CD4-positive, alpha-beta T cell treated with Interleukin-6 at 100 ng/mL for 8 hours (primary cell): ENCODE measurements around the gene DMRT3.

Experiments used
- DNase-seq: peaks from one replicate; pipeline ENCODE4 v3.0.0-alpha.2; 2020; ENCODE audit warnings: mixed read lengths, low spot score

Gene DMRT3

DNA sequence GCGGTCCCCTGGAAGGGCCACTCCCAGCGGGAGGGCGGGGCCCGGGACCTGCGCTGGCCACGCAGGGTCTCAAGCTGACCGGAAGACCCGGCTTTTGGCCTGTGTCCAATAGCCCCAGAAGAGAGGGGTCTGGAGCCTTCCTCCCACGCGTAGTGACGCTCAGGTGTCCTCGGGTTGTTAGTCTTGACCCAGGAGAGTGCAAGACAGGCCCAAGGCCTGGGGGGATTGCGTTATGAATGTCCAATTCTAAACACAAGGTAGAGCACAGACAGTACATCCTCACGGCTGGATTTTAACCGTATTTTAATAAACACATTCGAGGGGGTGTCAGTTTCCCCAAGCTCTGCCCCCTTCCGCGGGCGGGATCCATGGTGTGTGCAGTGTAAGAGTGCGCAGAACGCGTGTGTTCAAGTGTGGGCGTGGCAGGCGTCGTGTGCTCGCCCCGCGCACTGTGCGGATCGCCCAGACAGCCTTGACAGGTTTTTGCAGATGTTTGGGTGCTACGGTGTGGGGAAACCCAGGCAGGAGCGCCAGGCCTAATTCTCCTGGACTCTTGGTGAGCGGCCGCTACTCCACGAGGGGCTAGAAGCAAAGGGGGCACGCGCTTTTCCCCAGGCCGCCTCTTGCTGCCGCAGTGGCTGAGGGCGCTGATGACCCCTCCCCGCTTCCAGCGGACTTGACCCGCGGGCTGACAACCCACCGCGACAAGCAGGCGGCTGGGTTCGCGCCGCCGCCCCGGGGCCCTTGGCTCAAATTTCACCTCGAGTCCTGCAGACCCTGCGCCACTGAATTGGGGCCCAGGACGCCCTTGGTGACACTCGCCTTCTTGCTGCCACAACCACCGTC lies 6.1 kb upstream of the DMRT3 start:
- no peak for DNase-seq

DNA sequence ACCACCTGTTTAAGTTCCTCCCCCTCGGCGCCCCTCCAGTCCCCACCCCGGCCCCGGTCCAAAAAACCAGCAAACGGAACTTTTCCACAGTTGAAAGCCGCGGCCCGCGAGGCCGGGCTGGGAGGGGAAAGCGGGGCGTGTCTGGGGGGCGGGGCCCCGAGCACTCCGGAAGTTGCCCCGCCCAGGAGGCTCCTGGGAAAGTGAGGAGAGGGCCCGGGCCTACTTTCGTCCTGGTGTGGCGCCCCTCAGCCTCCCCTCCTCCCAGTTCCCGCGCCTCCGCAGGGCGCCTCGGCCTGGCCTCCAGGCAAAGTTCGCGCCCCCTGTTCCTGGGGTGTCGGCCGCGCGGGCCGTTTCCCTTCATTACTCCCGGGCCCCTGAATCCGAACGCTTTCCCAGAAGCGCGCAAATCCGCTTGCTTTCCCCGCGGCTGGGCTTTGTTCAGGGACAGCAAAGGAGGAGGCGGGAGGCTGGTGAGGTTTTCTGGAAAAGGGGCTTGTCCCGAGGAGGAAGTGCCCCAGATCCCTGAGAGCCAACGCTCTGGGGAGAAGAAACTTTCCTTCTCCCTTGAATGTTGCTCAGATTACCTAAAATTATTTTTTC lies 4.5 kb upstream of the DMRT3 start:
- no peak for DNase-seq

DNA sequence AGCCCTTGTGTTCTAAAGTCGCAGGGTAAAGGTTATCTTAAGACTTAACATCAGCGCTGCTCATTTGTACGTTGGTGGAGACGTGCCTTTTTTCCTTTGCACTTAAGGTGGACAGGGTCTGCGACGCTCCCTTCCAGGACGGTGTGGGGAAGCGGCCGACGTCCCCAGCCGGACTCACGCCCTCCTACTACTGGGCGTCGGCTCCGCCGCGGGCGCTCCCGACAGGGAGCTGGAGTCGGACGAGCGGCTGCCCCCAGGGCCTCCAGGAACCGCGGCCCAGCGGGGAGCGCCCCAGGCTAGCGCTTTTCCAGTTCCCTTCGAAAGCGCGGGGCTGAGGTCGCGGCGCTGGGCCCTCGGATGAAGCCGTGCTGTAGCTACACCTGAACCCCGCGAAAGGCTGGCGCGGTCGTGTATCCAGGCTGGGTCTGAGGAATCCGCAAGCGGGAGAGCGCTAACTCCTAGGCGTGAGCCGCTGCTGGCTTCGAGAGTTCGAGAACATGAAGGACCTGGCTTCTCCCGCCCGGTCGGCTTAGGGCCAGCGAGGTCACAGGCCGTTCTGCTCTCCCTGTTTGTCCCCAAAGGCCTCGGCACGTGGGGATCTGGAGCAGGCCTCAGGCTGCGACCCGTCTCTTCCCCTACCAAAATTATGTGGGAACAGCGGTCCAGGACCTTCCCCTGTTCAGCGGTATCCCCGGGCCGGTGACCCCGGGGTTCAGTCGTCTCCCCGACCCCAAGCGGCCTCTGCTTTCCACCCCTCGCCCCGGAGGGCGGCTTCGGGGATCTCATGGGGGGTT lies 3.8 kb upstream of the DMRT3 start:
- no peak for DNase-seq

GRCh38 chr9:973295-973834 lies 3.1 kb upstream of the DMRT3 start:
- DNase-seq = no peak

DNA sequence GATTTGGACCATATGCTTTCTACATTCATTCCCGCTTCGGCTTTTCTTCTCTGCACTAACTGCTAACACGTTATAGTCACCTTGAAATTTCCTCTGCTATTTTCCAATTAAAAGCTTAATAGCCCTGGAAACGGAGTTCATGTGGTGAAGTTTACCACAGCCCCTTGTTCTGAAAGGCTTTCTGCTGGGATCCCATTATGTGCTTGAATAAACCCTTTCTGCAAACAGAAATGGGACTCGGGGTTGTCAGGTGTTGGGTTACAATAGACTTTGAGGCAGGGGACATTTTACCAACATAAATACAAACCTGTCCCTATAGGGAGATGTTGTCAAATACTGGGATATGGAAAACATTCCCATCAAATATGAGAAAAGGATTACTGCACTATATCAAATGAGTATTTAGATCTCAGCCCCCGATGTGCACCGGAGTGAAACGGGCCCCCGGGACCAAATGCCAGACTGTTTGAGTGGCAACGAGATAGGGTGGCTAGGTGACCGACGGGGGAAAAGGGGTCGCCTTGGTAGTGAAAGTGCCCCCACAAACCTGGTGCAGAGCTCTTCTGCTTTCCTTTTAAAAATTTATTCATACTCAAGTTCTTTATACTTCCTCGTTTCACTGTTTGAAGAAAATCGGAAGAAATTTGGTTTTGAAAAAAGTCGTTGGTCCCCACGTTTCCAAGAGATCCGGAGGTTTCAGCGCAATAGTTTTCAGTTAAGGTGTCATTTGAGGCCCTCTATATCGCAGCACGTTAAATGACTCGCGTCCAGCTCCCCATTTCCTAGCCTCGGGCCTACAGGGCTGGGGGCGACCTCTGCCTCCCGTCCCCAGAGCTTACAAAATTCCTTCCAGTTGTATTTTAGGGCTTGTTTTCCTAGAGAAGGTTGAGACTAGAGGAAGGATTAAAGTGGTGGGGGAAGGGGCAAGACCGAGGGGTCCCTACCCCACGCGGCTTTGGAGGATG lies 2.1 kb upstream of the DMRT3 start:
- no peak for DNase-seq

- no peak for DNase-seq
Observed at GRCh38 chr9:974996-975739, 1.3 kb upstream of the DMRT3 start.

DNA sequence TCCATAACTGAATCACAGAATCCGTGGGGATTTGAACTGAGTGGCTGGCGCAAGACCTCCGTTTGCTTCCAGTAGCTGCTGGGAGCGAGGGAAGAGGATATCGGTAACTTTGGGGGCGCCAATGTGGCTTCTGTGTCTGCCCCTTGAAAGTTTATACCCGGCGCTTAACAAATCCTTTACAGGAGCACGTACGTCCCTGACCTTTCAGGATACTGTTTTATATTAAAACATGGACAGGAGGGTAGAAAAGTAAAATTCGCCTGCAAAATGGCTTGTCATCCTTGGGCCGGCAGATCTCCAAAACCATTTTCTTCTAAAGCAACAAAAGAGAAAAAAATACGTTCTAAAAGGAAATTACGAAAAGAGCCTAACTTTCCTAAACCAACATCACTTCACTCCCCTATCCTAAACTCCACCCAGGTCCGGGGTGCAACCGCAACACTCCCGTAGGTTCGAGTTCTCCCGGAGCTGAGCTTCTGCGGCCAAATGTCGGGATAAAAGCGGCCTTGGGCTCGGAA lies 656 bp upstream of the DMRT3 start:
- no peak for DNase-seq

DNA sequence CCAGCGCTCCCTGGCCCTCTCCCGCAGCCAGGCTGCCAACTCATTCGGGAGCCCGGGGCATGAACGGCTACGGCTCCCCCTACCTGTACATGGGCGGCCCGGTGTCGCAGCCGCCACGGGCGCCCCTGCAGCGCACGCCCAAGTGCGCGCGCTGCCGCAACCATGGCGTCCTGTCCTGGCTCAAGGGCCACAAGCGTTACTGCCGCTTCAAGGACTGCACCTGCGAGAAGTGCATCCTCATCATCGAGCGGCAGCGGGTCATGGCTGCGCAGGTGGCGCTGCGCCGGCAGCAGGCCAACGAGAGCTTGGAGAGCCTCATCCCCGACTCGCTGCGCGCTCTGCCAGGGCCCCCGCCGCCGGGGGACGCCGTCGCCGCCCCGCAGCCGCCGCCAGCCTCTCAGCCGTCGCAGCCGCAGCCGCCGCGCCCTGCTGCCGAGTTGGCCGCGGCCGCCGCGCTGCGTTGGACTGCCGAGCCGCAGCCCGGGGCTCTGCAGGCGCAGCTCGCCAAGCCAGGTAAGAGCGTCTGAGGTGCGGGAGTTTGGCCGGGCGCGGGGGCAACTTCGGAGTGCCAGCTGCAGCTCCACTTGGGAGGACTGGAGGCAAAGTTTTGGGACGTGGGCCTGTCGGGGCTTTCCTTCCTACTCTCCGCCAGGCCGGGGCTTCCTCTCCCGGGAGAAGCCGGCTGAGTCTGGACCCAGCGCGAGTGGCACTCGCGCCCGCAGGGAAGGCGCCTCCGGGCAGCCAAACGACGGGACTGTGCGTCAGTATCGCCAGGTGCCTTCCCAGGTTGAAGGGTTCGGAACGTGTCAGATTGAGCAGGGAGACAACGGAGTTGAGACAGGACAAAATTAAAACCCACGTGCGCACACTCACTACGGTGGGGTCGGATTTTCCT lies 735 bp downstream of the DMRT3 start:
- DNase-seq = no peak

DNA sequence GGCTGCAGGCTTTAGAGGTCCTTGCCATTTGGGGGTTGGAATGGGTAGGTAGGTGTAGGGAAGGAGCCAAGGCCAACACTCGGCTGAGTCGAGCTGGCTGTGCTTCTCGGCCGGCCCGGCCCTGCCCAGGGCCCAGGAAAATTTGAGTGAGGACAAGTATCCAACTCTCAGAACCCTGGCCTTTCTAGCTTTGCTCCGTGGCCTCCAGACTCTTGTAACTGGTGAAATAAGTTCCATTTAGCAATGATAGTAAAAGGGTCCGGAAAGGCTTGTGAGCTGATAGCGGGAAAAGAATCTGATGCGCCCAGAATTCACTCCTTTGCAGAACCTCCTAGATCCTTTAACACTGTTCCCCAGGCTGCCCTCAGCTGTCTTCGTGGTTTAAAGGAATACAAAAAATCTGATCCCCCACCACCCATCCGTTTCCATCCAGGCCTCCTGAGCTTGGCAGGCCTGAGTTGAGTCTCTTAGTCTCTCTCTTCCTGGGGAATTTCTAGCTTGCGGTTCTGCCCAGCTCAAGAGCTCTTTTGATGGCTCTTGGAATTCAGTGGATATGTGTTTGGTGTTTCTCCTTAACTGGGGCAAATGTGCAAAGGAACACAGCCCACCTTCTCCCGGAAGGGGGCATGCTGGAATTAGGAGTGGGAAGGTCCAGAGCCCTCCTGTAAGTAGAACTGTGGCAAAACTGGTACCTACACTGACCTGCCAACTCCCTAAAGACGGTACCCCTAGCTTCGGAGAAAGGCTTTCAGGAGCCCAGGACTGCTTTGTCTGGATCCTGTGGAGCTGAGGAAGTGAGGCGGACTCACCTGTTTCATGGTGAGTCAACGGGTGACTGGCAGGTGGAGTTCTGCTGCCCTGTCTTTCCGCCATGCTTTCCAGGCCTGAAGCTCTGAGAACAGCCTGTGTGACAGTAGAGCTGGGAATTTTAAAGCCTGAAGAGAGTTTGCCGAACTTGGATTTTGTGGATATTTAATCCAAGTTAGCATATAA lies 1.7 kb downstream of the DMRT3 start:
- no peak for DNase-seq

- no peak for DNase-seq
Observed at GRCh38 chr9:979983-980382, 3.5 kb downstream of the DMRT3 start.

DNA sequence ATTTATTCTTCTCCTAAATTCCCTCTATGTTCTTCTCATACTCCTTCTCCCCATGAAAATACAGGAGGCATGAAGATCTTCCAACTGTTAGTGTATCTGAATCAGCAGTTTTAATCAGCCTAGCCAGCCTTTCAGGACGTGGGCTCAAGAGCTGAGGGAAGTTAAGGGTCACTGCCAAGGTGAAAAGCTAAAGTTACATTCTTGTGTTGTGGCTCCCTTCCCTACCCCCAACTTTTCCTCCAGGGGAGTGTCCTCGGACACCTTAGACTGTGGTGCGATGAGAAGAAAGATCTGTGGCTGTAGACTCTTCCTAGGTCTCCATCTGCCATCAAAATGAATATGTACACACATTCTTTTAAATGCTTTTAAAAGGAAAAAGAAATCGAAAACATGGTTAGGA lies 4.2 kb downstream of the DMRT3 start:
- no peak for DNase-seq

DNA sequence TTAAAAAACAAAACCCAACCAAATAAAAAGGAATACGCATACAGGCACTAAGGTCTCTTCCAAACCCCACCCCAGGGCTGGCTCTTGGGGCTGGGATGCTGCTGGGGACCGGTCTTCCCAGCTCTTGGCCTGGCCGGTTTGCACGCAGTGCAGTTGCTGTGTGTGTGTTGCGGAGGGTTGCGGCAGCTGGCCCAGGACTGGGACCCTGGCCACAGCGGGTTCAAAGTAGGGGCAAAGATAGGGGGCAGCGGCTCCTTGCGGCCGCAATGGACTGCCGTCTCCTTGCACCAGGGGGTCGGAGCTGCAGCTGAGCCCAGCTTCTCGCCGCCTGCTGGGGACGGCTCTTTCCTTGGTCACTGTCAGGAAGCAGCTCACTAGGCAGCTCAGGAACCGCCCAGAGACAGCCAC lies 5.0 kb downstream of the DMRT3 start:
- no peak for DNase-seq

DNA sequence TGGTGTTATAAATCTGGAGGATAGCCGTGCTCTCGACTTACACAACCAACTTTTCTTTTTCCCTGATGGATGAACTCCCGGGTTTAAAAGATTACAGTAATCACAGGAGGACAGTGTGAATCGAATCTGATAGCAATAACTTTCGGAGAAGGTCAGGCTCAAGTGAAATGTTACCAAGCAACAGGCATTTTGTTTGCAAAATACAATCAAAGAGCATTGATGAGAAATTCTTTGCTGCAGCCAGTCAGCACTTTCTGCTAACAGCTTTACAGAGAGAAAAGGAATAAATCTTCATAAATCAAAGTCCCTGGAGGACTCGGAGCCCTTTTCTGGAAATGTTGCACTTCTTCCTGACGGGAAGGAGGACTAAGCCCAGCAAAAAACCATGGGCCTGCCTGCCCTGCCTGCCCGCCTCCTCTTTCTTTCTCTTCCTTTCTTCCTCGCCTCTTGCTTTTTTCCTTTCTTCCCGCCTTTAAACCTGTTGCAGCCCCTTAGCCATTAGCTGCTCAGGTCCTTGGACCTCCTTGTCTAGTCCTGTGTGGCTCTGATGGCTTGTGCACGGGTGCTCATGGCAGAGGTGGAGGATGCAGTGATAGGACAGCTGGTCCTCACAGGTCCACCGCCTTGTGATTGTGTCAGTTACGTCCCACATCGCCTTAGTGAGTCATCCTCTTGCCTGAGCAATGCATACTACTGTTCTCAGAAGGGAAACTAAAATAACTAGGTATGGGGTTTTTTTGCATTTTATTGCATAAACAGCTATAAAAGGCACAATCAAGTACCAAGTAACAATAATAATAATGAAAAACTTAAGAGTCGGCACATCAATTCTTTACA lies 6.2 kb downstream of the DMRT3 start:
- no peak for DNase-seq

GRCh38 chr9:994005-994404 lies 17.6 kb downstream of the DMRT3 start:
- DNase-seq = no peak

DNA sequence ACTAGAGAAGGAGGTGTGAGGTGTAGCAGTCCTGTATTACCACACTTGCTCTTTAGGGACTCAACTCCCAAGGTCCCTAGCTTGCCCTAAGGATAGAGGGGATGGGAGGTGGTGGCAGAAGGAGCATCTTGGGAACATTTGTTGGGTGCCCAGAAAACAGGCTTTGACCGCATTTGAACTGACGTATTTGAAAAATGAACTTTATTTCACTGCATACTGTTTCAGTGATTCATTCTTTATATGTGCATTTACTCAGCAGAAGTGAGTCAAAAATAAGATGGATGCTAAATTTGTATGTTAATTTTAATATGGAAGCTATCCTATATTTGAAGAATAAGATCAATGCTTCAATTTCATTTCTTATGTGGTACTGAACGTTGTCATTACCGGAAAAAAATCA lies 18.7 kb downstream of the DMRT3 start:
- no peak for DNase-seq

DNA sequence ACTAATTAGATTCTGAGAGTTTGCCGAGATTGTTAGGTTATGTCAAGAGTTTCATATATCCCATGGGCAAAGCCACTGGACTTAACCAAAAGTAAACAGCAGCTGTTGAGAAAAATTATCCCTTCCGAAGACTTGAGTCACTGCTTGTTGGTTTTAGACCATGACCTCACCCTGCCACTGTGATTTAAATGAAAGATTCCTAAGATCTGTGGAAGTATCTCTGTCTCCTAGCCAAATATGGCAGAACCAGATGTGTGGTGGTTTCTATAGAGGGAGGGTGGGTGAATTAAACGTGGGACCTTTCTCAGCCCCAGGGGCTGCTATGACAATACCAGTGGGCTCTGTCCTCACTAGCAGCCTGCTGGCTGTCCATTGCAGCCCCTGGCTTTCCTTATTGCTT lies 19.3 kb downstream of the DMRT3 start:
- DNase-seq = no peak
